Chondrocyte (in vitro differentiated cells): ENCODE measurements around the gene DCDC1. TPM values are rescaled to one million over a fixed set of nuclear protein-coding genes. Genes with fewer than 3 reads are reported as not detected.

Experiments used
- DNase-seq: peaks from one replicate; pipeline ENCODE4 v3.0.0; 2021; ENCODE audit warnings: mixed read lengths, low spot score
- H3K27ac Mint-ChIP-seq: one replicate; pipeline ENCODE4 v1.8.0; 2021; ENCODE audit warnings: mild to moderate bottlenecking, moderate library complexity, mixed read lengths; ENCODE audit not compliant: unreplicated experiment
- H3K27me3 Mint-ChIP-seq: 2 replicates; pipeline ENCODE4 v1.8.0; 2021; ENCODE audit warnings: low read depth, mixed read lengths
- H3K36me3 Mint-ChIP-seq: 2 replicates; pipeline ENCODE4 v1.8.0; 2021; ENCODE audit warnings: low read depth, mixed read lengths
- H3K4me1 Mint-ChIP-seq: 2 replicates; pipeline ENCODE4 v1.8.0; 2021; ENCODE audit warnings: low read depth, mild to moderate bottlenecking, mixed read lengths
- H3K4me3 Mint-ChIP-seq: one replicate; pipeline ENCODE4 v1.8.0; 2021; ENCODE audit warnings: mild to moderate bottlenecking, moderate library complexity, mixed read lengths; ENCODE audit not compliant: unreplicated experiment
- H3K9me3 Mint-ChIP-seq: 2 replicates; pipeline ENCODE4 v1.8.0; 2021; ENCODE audit warnings: low read depth, mixed read lengths
- CTCF ChIP-seq: fragments of 200-600 bp; sonication (generic); IDR thresholded peaks from 2 replicates; pipeline ENCODE4 v1.5.0; 2021; ENCODE audit warnings: antibody characterized with exemption, mild to moderate bottlenecking, moderate library complexity
- total RNA-seq: library from RNA; stranded (reverse); gene quantifications from 3 replicates; pipeline ENCODE4 v1.2.1, GENCODE V29; 2021

The DCDC1 gene
- total RNA-seq, 1 donor from 2014 or later = not detected

- Mint-ChIP-seq H3K4me1 (no peaks in the 10 kb centered on the region), H3K36me3 (no peaks in the 10 kb centered on the region), H3K4me3 (no peak overlapping the region), H3K9me3 (no peaks in the 10 kb centered on the region), H3K27ac (no peak overlapping the region), H3K27me3 (peaks cover 12% of the 10 kb centered on the region)
- no peak for DNase-seq
- no peak for TF ChIP-seq CTCF
Observed at GRCh38 chr11:30814737-30815136, 554.8 kb downstream of the DCDC1 start.

Other genes with a start within 250 kb of the DCDC1 start
- gene DNAJC24, start 121 bp upstream of the DCDC1 start, total RNA-seq = 14.6 to 20.0 TPM (median 17.6 TPM) in 3 replicates
- gene IMMP1L, start 139.9 kb upstream of the DCDC1 start, total RNA-seq = 17.0 to 18.0 TPM (median 17.8 TPM) in 3 replicates
- 8.6 to 15.6 TPM (median 8.9 TPM) in 3 replicates for gene ELP4, start 140.0 kb upstream of the DCDC1 start, total RNA-seq